Measurements from ENCODE around the gene PCDHGA3.
"Not testable (repeated sequence)": the region's sequence is repeated elsewhere in the genome, so short reads cannot be mapped to it uniquely, and the experiment has no call there.

The PCDHGA3 gene

GRCh38 chr5:141388661-141389060 is 45.0 kb downstream of the PCDHGA3 start:
- Histone ChIP-seq H4K20me1 (no peaks in the 10 kb centered on the region), H3K27ac (no peak overlapping the region), H3K4me2 (no peak overlapping the region), H3K4me1 (peaks cover 0 to 14% (median 2%) of the 10 kb centered on the region in 10 experiments; a peak in 7 of 20 replicates), H3K9ac (no peak overlapping the region), H3K27me3 (no peaks in the 10 kb centered on the region; a peak in 1 of 22 replicates), H3K36me3 (peaks cover 0 to 5% (median 0%) of the 10 kb centered on the region in 11 experiments; a peak in 1 of 22 replicates), H3K4me3 (no peak overlapping the region), H3K9me3 (replicated peaks in 1 of 11) (peaks cover 58 to 73% (median 66%) of the 10 kb centered on the region in 11 experiments)
- TF ChIP-seq Cebpa-rat (IDR thresholded peaks at IDR 0.05): peak; percentile 55 to 97 (median 80); a peak in 19 of 22 replicates

DNA sequence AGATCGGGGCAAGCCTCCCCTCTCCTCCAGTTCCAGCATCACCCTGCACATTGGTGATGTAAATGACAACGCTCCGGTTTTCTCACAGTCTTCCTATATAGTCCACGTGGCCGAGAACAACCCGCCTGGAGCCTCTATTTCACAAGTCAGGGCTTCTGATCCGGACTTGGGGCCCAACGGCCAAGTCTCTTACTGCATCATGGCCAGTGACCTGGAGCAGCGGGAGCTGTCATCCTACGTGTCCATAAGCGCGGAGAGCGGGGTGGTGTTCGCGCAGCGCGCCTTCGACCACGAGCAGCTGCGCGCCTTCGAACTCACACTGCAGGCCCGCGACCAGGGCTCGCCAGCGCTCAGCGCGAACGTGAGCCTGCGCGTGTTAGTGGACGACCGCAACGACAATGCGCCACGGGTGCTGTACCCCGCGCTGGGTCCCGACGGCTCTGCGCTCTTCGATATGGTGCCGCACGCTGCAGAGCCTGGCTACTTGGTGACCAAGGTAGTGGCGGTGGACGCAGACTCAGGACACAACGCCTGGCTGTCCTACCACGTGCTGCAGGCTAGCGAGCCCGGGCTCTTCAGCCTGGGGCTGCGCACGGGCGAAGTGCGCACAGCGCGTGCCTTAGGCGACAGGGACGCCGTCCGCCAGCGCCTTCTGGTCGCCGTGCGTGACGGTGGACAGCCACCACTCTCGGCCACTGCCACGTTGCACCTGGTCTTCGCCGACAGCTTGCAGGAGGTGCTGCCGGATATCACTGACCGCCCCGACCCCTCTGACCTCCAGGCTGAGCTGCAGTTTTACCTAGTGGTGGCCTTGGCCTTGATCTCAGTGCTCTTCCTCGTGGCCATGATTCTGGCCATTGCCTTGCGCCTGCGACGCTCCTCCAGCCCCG is 45.8 kb downstream of the PCDHGA3 start:
- Histone ChIP-seq H3K27ac (peak overlapping the region in 1 of 11 experiments; percentile 44; a peak in 1 of 22 replicates), H3K9ac (no peak overlapping the region), H3K4me1 (peaks cover 0 to 14% (median 2%) of the 10 kb centered on the region in 10 experiments; a peak in 7 of 20 replicates), H3K27me3 (no peaks in the 10 kb centered on the region; a peak in 1 of 22 replicates), H3K4me2 (peak overlapping the region in 3 of 11 experiments; percentile 29 to 46 (median 42); a peak in 6 of 22 replicates), H3K9me3 (replicated peaks in 1 of 11) (peaks cover 58 to 73% (median 66%) of the 10 kb centered on the region in 11 experiments), H3K36me3 (peaks cover 0 to 5% (median 0%) of the 10 kb centered on the region in 11 experiments; a peak in 1 of 22 replicates), H4K20me1 (no peaks in the 10 kb centered on the region), H3K4me3 (no peak overlapping the region)
- TF ChIP-seq Cebpa-rat (IDR thresholded peaks at IDR 0.05): no peak

GRCh38 chr5:141392429-141393198 is 49.0 kb downstream of the PCDHGA3 start, which contains the start of gene PCDHGA8:
PCDHGA8 (plus strand) TSS chr5:141392633; CDS start chr5:141392814, 181 bp downstream.
- no peak within 1 kb of the TSS for H3K4me2 ChIP-seq
- H3K27ac ChIP-seq: no peak within 1 kb of the TSS
- no peak within 1 kb of the TSS for H3K9ac ChIP-seq
- H3K36me3 ChIP-seq: peaks cover 0 to 5% (median 0%) of the 10 kb centered on the region in 11 experiments; a peak in 1 of 22 replicates
- H3K4me1 ChIP-seq: peaks cover 0 to 14% (median 2%) of the 10 kb centered on the region in 10 experiments; a peak in 7 of 20 replicates
- peaks cover 57 to 75% (median 66%) of the 10 kb centered on the region in 11 experiments for H3K9me3 ChIP-seq (replicated peaks in 1 of 11)
- no peak for TF ChIP-seq Cebpa-rat (IDR thresholded peaks at IDR 0.05)
- H4K20me1 ChIP-seq: no peaks in the 10 kb centered on the region
- H3K27me3 ChIP-seq: no peaks in the 10 kb centered on the region; a peak in 1 of 22 replicates
- H3K4me3 ChIP-seq: 0 out of 20 replicates have a peak within 1 kb of the TSS, but pooled peaks of 1 of the 10 experiments have one; percentile 8

GRCh38 chr5:141393267-141393666 is 49.6 kb downstream of the PCDHGA3 start:
- H3K27me3 ChIP-seq: no peaks in the 10 kb centered on the region; a peak in 1 of 22 replicates
- peaks cover 0 to 5% (median 0%) of the 10 kb centered on the region in 11 experiments; a peak in 1 of 22 replicates for H3K36me3 ChIP-seq
- H3K27ac ChIP-seq: no peak overlapping the region
- peaks cover 0 to 14% (median 2%) of the 10 kb centered on the region in 10 experiments; a peak in 7 of 20 replicates for H3K4me1 ChIP-seq
- H3K9ac ChIP-seq: no peak overlapping the region
- H4K20me1 ChIP-seq: no peaks in the 10 kb centered on the region
- no peak for TF ChIP-seq Cebpa-rat (IDR thresholded peaks at IDR 0.05)
- 0 out of 20 replicates have a peak overlapping the region, but pooled peaks of 1 of the 10 experiments have one; percentile 8 for H3K4me3 ChIP-seq
- H3K9me3 ChIP-seq (replicated peaks in 1 of 11): peaks cover 58 to 78% (median 66%) of the 10 kb centered on the region in 11 experiments
- H3K4me2 ChIP-seq: no peak overlapping the region

DNA sequence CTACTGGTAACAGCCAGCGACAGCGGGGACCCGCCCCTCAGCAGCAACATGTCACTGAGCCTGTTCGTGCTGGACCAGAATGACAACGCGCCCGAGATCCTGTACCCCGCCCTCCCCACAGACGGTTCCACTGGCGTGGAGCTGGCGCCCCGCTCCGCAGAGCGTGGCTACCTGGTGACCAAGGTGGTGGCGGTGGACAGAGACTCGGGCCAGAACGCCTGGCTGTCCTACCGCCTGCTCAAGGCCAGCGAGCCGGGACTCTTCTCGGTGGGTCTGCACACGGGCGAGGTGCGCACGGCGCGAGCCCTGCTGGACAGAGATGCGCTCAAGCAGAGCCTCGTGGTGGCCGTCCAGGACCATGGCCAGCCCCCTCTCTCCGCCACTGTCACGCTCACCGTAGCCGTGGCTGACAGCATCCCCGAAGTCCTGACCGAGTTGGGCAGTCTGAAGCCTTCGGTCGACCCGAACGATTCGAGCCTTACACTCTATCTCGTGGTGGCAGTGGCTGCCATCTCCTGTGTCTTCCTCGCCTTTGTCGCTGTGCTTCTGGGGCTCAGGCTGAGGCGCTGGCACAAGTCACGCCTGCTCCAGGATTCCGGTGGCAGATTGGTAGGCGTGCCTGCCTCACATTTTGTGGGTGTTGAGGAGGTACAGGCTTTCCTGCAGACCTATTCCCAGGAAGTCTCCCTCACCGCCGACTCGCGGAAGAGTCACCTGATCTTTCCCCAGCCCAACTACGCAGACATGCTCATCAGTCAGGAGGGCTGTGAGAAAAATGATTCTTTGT is 51.0 kb downstream of the PCDHGA3 start:
- H3K36me3 ChIP-seq, H4K20me1 ChIP-seq, H3K4me2 ChIP-seq, H3K4me3 ChIP-seq, H3K27me3 ChIP-seq, H3K27ac ChIP-seq, H3K9ac ChIP-seq: not testable (repeated sequence)
- Histone ChIP-seq H3K4me1 (peaks cover 0 to 14% (median 2%) of the 10 kb centered on the region in 10 experiments; a peak in 7 of 20 replicates), H3K9me3 (replicated peaks in 1 of 11) (peaks cover 57 to 78% (median 66%) of the 10 kb centered on the region in 11 experiments)

Measured in BLaER1 treated with 17β-estradiol and CSF1 and Interleukin-3, amounts not matched to agents 10 nM and 100 nM (cell line).